ENCODE data around the gene PUS1. TPM values are rescaled to one million over a fixed set of nuclear protein-coding genes. Genes with fewer than 3 reads are reported as not detected.
"Not testable (repeated sequence)": the region's sequence is repeated elsewhere in the genome, so short reads cannot be mapped to it uniquely, and the experiment has no call there.

PUS1 gene
- 100 to 1,000 TPM; 110 to 112 TPM for total RNA-seq

- CTCF ChIA-PET: interaction anchor here (0.6 to 0.9 kb wide), 2 partner anchors 8 to 27 kb away, joined by 3 read pairs; no protein-coding TSS in a partner anchor
- POLR2A ChIA-PET: interaction anchor here (0.6 to 2.0 kb wide), 6 partner anchors 16 to 683 kb away, joined by 3 to 10 read pairs (median 3); partner anchors contain the start of gene EP400
Measured at GRCh38 chr12:131928711-131929580, at the start of gene PUS1. Gene PUS1 (plus strand): TSS chr12:131929276. CDS start chr12:131929723, 447 bp downstream.

DNA sequence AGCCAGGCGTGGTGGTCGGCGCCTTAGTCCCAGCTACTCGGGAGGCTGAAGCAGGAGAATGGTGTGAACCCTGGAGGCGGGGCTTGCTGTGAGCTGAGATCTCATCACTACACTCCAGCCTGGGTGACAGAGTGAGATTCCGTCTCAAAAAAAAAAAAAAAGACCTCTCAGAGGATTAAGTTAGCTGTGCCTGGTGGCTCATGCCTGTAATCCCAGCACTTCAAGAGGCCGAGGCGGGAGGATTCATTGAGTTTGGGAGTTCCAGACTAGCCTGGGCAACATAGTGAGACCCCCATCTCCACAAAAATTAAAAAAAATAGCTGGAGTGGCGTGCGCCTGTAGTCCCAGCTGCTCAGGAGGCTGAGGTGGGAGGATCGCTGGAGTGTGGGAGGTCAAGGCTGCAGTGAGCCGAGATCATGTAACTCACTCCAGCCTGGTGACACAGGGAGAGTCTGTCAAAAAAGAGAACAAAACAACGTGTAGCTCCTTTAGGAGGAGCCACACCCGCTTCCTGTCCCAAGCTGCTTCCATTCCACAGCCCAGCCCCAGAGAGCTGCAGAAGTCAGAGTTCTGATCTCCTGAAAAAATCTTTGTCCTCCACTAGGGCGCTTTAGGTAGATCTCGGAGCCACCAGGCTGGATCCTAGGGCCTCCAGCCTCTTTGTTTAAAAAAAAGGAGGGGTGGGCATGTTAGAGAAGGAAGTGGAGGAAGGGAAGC lies 46.1 kb upstream of the PUS1 start:
- CTCF ChIA-PET: no interaction called here

DNA sequence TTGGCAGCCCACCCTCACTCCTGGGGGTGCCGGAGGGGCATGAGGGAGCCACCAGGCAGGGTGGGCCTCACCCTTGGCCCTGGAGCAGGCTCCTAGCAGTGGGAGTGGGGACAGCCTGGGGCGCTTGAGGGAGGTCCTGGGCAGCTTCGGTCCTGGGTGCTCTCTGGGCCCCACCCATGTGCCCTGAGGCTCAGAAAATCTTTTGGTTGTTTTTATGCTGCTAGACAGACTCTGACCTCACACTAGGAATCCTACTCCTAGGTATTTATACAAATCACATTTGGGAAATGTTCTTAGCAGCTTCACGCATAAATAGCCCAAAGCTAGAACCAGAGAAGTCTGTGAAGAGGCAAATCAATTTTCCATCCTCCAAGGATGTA lies 45.6 kb upstream of the PUS1 start:
- POLR2A ChIA-PET: no interaction called here
- CTCF ChIA-PET: no interaction called here

More for the DNA sequence above, 46.1 kb upstream of the PUS1 start:
- POLR2A ChIA-PET: no interaction called here

DNA sequence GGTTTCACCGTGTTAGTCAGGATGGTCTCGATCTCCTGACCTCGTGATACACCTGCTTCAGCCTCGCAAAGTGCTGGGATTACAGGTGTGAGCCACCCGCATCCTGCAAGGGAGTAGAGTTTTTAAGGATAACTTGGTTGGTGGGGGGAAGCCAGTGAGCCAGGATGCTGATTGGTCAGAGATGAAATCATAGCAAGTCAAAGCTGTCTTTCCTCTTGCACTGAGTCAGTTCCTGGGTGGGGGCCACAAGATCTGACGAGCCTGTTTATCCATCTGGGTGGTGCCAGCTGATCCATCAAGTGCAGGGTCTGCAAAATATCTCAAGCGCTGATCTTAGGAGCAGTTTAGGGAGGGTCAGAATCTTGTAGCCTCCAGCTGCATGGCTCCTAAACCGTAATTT lies 44.0 kb upstream of the PUS1 start:
- POLR2A ChIA-PET, CTCF ChIA-PET: not testable (repeated sequence)

GRCh38 chr12:131885543-131886057 lies 43.5 kb upstream of the PUS1 start:
- POLR2A ChIA-PET: no interaction called here
- CTCF ChIA-PET: no interaction called here

- CTCF ChIA-PET: not testable (repeated sequence)
Measured at GRCh38 chr12:131891722-131892121, 37.4 kb upstream of the PUS1 start.

DNA sequence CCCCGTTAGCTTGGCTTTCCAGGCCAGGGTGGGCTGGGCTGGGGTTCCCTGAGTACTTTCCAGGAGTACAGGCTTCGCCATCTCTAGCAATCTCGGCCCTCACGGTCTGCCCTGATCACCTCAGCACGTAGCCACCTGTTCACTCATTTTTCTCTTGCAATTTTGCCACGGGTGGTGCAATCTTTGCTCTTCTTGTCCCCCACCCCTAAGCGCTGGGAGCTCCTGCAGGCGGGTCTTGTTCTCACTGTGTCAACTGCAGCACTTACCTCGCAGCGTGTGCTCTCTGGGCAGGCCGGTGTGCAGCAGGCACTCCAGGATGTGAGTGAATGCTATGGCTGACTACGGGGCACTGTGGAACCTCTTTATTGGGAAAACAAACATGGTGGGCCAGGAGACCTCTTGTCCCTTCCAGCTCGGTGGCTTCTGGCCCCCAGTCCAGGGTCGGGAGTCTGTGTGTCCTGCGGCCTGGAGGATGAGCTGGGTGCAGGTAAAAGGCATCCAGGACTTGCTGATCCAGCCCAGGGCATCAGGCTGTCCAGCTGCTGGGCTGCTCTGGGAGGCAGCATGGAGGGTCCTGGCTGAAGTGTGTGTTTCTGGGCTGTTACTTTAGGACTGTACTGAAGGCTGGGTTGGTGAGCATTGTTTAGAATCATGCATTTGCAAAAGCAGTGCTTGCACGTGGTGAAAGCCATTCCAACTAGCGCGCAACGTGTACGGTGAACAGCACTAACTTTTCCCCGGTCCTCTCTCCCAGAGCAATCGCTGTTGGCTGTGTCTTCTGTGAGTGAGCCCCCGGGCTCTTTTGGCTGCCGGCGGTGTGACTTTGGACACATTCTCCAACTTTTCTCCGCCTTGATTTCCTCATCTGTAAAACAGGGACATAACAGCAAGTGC lies 36.1 kb upstream of the PUS1 start:
- CTCF ChIA-PET: no interaction called here
- POLR2A ChIA-PET: interaction anchor here (0.7 kb wide), 1 partner anchor 57 kb away, joined by 9 read pairs; the partner anchor contains the start of gene EP400

More at GRCh38 chr12:131891722-131892121, 37.4 kb upstream of the PUS1 start:
- POLR2A ChIA-PET: not testable (repeated sequence)

GRCh38 chr12:131893605-131894312 lies 35.3 kb upstream of the PUS1 start:
- ChIA-PET POLR2A (interaction anchor here (0.7 kb wide), 1 partner anchor 56 kb away, joined by 9 read pairs; the partner anchor contains the start of gene EP400), CTCF (no interaction called here)

DNA sequence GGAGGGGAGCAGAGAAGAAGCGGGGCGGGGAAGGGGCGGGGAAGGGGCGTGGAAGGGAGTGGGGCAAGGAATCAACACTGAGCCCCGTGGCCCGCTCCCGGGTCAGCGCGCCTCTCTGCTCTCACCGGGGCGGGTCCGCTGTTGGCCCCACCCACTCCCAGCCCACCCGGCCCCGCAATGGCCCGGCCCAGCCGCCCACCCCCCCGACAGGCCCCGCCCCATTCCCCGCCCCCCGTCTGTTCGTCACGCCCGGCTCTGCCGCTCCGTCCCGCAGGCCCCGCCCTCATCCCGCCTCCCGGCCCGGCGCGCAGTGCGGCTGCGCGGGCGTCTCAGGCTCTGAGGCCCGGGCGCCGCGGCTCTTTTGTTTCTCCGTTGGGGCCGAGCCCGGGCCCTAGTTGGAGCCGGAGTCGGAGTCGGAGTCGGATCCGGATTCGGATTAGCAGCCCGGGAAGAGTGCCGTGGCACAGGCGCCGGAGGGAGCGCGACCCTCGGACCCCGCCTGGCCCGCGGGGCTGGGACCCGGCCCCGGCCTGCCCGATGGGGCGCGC lies 34.7 kb upstream of the PUS1 start, which contains the start of gene ULK1:
Gene ULK1, plus strand, starts transcription at position 310 of the 548 bp plus-strand sequence. CDS start 380 bp downstream, outside the sequence.
- ChIA-PET CTCF (no interaction called here), POLR2A (no interaction called here)

DNA sequence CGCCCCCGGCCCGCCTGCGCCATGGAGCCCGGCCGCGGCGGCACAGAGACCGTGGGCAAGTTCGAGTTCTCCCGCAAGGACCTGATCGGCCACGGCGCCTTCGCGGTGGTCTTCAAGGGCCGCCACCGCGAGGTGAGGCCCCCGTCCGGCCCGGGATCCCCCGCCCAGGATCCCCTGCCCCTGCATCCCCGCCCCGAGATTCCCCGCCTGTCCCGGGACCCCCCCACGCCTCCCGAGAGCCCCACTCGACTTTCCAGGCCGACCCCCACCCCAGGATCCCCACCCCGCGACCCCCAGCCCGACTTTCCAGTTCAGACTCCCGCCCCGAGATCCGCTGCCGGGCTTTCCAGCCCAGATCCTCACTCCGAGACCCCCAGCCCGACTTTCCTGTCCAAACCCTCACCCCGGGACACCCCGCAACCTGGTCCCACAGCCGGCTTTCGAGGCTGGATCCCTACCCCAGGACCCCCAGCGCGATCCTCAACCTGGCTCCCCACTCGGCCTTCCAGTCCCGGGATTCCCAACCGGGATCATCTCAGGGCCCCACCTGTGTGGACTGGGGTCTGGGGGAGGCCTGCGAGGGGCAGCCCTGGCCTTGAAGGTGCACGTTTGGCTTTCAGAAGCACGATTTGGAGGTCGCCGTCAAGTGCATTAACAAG lies 34.0 kb upstream of the PUS1 start:
- ChIA-PET CTCF (no interaction called here), POLR2A (no interaction called here)

GRCh38 chr12:131895640-131896079 lies 33.4 kb upstream of the PUS1 start:
- CTCF ChIA-PET: no interaction called here
- POLR2A ChIA-PET: no interaction called here

DNA sequence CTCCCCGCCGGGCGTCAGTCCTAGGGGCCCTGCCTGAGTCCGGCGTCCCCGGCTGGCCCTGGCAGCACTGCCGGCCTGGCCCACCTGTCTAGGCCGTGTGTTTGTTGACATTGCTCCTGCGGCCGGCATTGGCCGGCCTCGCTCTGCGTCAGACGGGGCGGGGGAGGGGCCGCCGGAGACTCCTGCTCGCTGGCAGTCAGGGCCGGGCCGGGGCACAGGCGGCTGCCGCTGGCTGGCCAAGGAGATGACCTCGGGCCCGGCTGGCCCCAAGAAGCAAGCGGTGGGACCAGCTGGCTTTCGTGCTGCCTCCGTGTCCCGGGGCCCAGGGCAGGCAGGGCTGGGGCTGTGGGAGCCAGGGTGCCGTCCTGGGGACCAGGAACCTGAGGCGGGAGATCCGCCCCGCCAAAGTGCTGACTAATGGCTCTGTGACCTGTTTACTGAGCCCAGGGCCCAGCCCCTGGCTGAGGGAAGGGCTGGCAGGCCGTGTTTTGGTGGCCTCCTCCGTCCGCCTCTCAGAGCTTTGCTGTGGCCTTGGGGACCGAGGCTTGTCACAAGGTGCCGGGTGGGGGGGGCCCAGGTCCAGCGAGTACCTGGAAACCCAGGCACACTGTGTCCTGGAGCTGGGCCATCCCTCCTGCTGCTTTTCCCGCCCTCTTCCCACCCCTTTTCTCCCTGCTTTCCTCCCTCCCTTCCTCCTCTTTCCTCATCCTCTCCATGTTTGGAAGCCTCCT lies 32.8 kb upstream of the PUS1 start:
- ChIA-PET CTCF (no interaction called here), POLR2A (no interaction called here)

- ChIA-PET CTCF (no interaction called here), POLR2A (no interaction called here)
Measured at GRCh38 chr12:131896811-131897270, 32.2 kb upstream of the PUS1 start.

DNA sequence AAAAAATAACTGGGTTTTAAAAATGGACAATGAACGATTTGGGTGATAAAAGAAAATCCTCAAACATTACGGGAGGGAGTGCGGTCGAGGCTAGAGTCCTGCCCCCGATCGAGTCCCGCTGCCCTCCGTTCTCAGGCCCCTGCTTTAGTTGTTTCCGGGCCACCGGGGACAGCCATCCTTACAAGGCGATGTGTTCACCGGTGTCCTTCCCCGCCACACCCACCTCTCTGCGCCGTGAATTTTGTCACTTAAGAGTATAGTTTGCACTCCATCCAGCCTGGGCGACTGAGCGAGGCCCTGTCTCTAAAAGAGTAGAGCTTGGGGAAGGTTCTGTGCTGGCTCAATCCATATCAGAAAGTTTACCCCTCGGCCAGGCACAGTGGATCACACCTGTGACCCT lies 31.8 kb upstream of the PUS1 start:
- POLR2A ChIA-PET: no interaction called here
- CTCF ChIA-PET: no interaction called here

- CTCF ChIA-PET: no interaction called here
- POLR2A ChIA-PET: no interaction called here
Measured at GRCh38 chr12:131897875-131898274, 31.2 kb upstream of the PUS1 start.

DNA sequence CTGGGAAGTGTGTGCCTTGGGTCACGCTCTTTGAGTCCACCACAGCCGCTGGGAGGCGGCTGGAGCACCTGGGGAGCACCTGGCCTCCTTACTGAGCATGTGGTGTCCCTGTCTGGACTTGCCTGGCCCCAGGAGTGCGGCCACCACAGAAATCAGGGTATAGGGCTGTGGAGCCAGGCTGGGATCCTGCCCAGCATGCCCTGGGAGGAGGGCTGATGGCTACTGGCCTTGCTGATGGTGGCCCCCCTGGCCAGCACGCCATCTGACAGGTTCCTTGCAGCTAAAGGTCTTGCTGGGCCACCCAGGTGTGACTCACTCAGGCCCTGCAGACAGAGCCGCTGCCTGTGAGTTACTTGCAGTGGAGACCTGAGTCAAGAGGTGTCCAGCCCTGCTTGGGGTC lies 28.7 kb upstream of the PUS1 start:
- POLR2A ChIA-PET: no interaction called here
- CTCF ChIA-PET: no interaction called here

Measured in activated CD8-positive, alpha-beta memory T cell treated with anti-CD3 and anti-CD28 coated beads for 36 hours (primary cell).